ENCODE data around the gene MARCOL.

DNA sequence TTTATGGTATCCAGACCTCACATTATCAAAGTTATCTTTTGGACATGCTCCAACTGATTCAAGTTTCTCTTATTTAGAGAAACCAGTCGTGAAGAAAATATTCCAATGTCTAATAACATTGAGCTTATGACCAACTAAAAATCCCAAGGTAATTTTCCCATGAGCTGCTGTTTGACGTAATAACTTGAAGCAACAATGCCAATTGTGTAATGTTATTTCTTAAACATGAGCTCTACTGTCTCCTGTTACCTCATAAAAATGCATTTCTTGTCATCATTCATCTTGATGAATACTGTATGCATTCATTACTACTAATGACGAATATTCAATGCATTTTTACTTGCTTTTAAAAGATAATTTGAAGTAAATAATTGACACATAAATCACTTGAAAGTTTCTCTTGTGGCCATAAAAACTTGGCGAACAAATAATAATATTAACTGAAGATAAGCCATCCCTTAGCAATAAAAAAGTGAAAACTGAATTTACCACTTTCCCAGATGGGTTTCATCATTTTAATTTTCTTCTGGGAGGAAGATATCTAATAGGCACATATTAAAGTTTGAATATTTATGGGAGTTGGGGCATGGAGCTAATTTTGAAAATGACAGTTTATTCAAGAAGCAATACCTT lies 424 bp upstream of the MARCOL start:
- TF ChIP-seq L3MBTL2 (conservative IDR thresholded peaks at IDR 0.05) (no peak), FOXM1 (IDR thresholded peaks at IDR 0.05; ENCODE audit: borderline replicate concordance) (no peak), ZNF384 (IDR thresholded peaks at IDR 0.05) (no peak), NFRKB (IDR thresholded peaks at IDR 0.05) (no peak), BHLHE40 (IDR thresholded peaks at IDR 0.05; ENCODE audit: borderline replicate concordance) (no peak), FOXA1 (IDR thresholded peaks at IDR 0.05) (no peak), HDGF (IDR thresholded peaks at IDR 0.05; ENCODE audit: borderline replicate concordance) (no peak), ELF4 (IDR thresholded peaks at IDR 0.05) (no peak)
- TF ChIP-seq, protein P1, sequence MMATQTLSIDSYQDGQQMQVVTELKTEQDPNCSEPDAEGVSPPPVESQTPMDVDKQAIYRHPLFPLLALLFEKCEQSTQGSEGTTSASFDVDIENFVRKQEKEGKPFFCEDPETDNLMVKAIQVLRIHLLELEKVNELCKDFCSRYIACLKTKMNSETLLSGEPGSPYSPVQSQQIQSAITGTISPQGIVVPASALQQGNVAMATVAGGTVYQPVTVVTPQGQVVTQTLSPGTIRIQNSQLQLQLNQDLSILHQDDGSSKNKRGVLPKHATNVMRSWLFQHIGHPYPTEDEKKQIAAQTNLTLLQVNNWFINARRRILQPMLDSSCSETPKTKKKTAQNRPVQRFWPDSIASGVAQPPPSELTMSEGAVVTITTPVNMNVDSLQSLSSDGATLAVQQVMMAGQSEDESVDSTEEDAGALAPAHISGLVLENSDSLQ (IDR thresholded peaks at IDR 0.05): no peak
